NCI-H510A (cell line): Measurements from ENCODE around the gene CGB1.
A peak's percentile ranks its signal among the peaks of the same experiment; 100 is the strongest.
"Not testable (repeated sequence)": the region's sequence is repeated elsewhere in the genome, so short reads cannot be mapped to it uniquely, and the experiment has no call there.

Source experiments
- DNase-seq: peaks from one replicate; lab custom pipeline; 2025; lab: John Stamatoyannopoulos, UW

The CGB1 gene

GRCh38 chr19:49036815-49037214 lies at the start of gene CGB1:
Gene CGB1, minus strand, starts transcription at chr19:49036895. Its CDS starts 184 bp downstream, at chr19:49036711.
- DNase-seq = not testable (repeated sequence)

- no peak for DNase-seq
These were observed 49.6 kb upstream of the CGB1 start for GRCh38 chr19:49086296-49086695.

DNA sequence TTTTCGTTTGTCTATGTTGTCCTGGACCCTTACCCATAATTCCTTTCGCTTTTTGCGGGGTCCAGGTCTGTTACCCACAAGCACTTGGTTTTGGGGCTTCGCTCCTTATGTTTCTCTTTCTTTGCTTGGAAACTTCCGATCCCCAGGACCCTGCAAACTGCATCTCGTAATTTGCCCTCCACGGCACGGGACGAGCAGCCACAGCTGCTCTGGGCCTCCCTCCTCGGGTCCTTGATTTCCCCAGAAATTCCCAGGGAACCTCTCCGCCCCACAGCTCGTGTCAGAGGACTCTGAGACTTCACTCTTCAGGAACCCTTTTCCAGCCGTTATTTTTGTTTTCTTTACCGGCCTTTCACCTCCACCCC lies 49.2 kb upstream of the CGB1 start:
- DNase-seq = no peak

GRCh38 chr19:49085020-49085867 lies 48.5 kb upstream of the CGB1 start, which contains the start of gene SNRNP70:
Gene SNRNP70, plus strand, starts transcription at chr19:49085451. Its CDS starts 964 bp downstream, at chr19:49086415.
- peak; percentile 99 for DNase-seq

GRCh38 chr19:49084206-49085019 lies 47.7 kb upstream of the CGB1 start:
- DNase-seq = no peak

- no peak for DNase-seq
These were observed 44.6 kb upstream of the CGB1 start for GRCh38 chr19:49081273-49081672.

GRCh38 chr19:49080392-49080791 lies 43.7 kb upstream of the CGB1 start:
- DNase-seq = no peak

- DNase-seq = not testable (repeated sequence)
These were observed 38.2 kb upstream of the CGB1 start for GRCh38 chr19:49074869-49075268.

DNA sequence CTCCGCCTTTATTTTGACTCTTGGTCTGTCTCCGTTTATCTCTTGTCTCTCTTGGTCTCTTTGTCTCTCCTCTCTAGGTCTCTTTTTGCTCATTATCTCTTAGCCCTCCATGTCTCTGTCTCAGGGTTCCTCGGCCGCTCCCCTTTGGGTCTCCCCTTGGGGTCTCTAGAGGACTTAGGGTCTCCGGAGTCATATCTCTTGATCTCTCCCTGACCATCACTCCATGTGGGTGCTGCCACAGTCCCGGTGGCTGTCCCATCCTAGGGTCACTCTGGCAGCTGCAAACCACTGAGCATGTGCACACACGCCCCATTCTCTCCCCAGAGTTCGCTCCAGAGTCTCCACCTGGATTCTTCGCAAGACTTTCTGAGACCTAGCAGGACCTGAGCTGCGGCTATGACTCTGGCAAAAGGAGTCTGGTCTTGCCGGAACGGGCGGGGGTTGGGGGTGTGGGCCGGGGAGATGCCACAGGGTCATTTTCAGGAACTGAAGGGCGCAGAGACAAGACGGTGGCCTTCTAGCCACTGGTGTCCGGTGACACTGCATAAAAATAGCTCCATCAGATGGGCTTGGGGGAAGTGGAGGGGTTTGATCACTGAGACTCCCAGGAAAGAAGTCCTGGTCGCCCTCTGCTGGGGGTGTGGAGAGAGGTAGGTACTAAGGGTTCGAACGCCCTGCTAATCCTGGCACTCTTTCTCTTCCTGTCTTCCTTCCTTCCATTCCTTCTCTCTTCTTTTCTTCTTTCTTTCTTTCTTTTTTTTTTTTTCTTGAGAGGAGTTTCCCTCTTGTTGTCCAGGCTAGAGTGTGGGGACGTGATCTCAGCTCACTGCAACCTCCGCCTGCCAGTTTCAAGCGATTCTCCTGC lies 37.1 kb upstream of the CGB1 start:
- DNase-seq = no peak

DNA sequence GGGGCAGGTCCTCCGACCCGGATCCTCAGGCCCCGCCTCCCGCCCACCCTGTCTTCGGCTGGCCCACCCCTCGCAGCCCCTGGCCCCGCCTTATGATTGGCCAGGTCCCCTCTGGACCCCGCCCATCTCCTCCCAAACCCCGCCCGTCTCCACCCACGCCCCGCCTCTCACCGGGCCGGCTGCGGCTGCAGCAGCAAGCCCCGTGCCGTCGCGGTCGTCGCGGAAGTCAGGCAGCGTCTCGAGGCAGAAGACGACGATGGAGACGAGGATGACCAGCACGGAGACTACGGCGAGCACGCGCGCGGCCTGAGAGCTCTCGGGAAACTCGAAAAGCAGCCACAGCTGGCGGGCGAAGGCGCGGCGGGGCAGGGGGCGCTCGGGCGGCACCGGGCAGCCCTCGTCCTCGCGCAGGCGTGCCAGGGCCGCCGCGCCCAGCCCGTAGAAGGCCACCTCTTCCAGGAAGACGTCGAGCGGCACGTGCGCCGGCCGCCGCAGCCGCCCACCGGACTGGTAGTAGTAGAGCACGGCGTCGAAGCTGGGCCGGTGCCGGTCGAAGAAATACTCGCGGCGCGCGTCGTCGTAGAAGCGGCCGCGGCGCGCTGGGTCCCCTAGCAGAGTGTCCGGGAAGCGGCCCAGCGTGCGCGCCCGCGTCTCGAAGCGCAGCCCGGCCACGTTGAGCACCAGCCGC lies 35.3 kb upstream of the CGB1 start:
- DNase-seq = no peak

DNA sequence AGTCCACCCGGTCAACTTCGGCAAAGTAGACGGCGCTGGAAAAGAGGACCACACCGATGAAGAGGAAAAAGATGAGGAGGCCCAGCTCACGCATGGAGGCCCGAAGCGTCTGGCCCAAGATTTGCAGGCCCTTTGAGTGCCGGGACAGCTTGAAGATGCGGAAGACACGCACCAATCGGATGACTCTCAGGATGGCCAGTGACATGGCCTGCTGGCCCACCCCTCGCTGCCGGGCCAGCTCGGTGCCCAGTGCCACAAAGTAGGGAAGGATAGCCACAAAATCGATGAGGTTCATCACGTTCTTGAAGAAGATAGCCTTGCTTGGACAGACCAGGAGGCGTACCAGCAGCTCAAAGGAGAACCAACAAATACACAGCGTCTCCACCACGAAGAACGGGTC lies 33.7 kb upstream of the CGB1 start:
- DNase-seq = no peak

DNA sequence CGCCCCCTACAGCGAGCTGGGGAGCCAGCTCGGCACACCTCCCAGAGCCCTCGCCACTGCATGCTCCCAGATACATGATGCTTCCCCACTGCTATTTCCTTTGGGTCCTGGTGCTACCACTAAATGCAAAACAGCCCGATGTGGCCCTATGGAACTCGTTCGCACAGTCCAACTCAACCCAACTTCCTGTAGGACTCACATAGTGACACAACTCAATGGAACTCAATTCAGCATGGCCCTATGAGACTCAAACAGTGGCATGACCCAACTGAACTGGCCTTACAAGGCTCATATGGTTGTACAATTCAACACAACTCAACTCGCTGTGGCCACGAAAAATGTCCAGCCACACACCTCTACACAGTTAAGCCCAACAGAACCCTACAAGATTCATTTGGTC lies 32.3 kb upstream of the CGB1 start:
- DNase-seq = no peak

- DNase-seq = no peak
These were observed 30.9 kb upstream of the CGB1 start for GRCh38 chr19:49067554-49067953.

GRCh38 chr19:49065905-49066512 lies 29.3 kb upstream of the CGB1 start:
- DNase-seq = no peak

GRCh38 chr19:49064768-49065611 lies 28.3 kb upstream of the CGB1 start, which contains the start of gene NTF4:
Gene NTF4, minus strand, starts transcription at chr19:49064818. Its CDS starts 2,821 bp downstream, at chr19:49061997.
- no peak for DNase-seq

GRCh38 chr19:49064029-49064629 lies 27.4 kb upstream of the CGB1 start:
- DNase-seq = no peak

DNA sequence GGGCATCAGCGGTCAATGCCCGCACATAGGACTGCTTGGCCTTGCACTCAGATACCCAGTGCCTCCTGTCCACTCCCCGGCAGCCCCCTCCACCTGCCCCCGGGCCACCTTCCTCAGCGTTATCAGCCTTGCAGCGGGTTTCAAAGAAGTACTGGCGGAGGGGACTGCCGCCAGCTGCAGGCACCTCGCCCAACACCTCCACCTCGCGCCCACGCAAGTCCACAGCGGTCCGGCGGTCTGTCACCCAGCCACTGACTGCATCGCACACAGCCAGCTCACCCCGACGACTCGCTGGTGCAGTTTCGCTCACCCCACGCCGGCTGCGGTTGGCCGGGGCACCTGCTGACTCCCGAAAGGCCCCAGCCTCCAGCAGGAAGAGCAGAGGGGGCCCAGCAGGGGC lies 24.8 kb upstream of the CGB1 start:
- DNase-seq = no peak

GRCh38 chr19:49061000-49061399 lies 24.3 kb upstream of the CGB1 start:
- no peak for DNase-seq

DNA sequence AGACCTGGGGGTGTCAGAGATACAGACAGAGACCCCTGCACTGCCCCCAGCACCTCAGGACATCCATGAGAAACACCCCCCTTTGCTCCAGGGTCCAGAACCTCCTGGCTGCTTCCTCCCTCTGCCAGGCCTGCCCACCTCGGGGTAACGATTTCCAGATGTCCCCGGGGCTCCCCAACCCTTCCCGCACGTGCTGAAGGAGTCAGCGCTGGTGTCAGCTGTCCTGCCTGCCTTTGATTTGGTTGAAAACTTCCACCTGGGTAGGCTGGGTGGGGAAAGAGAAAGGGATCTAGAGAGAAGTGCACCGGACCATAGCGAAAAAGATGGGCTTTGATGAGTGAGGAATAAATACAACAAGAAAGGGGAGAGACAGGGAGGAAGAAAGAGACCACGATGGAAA lies 22.4 kb upstream of the CGB1 start:
- DNase-seq = no peak

DNA sequence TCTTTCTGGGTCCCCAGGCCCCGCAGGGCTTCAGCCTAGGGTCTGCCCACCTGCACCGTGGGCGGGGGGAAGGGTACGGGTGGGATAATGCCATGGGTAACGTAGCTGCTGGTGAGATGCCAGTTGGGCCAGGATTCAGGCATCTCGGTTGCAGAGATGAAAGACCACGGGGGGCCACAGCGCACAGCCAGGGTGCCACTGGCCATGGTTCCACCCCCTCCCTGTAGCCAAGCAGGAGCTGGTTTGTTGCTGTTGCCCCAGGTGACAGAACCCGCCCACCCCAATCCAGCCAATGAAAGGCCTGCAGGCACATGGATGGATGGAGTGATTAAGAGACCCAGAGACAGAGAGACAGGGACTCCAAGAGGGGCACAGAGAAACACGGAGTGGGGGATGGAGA lies 21.9 kb upstream of the CGB1 start:
- DNase-seq = no peak
